ACHN (cell line): ENCODE data around the gene MGLL.

Experiments used
- DNase-seq: peaks from one replicate; pipeline ENCODE4 v3.0.0-alpha.2; 2015
- in situ Hi-C: cut with HindIII; loops from 2 replicates; pipeline ENCODE4 v1.10.0; 2017; ENCODE audit warnings: low sequenced_read_pairs, low pct_ligation_motif_present, low pct_unique_long_range_greater_than_20kb

The MGLL gene

DNA sequence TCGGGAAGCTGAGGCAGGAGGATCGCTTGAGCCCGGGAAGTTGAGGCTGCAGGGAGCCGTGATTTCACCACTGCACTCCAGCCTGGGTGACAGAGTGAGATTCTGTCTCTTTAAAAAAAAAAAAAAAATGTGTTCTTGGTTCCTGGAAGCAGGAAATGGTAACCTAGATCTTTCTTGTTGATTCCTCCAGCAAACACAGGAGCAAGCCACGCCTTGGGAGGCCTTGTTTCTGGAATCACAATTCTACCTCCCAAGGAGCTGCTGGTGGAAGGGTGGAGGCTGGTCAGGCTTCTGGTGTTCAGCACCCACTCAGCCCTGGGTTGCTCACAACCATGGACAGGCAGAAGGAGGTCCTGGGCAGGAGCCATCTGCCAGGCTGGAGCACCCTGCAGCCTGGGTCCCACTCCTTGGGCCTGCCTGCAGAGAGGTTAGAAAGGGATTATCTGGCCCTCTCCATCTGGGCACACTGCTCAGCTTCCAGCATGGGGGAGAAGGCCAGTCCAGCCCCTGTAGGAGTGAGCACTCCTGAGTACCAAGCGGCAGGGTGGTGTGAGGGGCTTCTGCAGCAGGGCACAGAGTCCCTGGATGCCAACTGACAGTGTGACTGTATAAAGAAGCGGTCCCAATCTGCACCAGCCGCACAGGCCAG, 84.0 kb downstream of the MGLL start:
- in situ Hi-C loops, result no loop called here
- peak; percentile 39 for DNase-seq

DNA sequence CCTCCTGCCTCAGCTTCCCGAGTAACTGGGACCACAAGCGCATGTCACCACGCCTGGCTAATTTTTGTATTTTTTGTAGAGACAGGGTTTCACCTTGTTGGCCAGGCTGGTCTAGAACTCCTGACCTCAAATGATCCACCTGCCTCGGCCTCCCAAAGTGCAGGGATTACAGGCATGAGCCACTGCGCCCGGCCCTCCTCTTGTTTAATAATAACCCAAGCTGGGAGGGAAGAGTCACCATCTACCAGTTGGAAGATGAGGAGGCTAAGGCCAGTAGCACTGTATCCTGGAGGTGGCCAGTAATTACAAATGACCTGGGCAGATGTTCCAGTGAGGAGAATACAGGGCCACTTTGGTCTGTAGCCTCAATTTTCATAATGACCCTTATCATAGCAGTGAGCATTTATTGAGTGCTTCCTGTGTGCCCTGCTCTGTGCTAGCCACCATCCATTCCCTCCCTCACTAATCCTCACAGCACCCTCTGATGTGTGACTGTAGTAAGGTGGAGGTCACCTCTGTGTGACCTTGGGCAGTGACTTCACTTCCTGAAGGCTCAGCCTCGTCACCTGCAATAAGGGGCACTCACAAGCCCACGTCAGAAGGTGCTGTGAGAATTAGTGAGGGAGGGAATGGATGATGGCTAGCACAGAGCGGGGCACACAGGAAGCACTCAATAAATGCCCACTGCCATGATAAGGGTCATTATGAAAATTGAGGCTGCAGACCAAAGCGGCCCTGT, 85.3 kb downstream of the MGLL start:
- in situ Hi-C loops, result no loop called here
- no peak for DNase-seq

DNA sequence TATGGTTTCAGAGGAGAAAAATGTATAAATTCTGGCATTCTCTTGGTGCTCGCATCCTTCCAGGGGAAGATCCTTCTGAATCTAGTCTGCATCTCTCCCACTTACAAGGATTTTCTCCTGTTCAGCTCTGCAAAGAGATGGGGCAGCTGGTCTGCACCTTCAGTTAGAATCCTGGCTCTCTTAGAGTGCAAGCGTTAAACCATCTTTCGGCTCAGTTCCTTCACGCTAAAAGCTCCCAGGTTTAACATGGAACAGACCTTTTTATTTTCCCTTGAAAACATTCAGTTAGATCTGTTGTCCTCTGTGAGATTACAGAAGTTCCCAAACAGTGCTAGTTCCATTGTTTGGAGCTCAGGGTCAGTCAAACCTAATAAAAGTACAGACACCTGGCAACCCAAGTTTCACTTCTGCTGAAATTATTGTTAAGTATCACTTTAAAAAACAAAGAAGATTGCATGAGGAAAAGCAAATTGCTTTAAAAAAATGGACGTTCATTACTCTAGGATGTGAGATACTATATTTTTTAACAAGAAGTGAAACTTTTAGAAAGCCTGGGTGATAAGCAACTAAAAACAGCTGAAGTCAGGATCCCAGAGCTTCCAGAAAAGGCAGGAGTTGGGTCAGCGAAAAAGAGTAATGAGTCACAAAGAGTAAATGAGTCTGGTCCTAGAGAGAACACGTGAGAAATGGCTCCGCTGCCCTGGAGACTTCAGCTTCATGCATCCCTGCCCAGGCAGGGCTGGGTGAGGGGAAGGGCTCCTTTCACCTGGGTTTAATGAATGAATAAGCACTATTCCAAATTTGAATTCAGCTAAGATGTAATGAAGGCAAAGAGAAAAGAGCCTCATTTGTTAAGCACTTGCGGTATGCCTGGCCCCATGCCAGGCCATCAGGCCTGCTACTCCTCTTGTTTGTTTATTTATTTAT, 86.3 kb downstream of the MGLL start:
- in situ Hi-C loops, result no loop called here
- DNase-seq, result peak; percentile 76

DNA sequence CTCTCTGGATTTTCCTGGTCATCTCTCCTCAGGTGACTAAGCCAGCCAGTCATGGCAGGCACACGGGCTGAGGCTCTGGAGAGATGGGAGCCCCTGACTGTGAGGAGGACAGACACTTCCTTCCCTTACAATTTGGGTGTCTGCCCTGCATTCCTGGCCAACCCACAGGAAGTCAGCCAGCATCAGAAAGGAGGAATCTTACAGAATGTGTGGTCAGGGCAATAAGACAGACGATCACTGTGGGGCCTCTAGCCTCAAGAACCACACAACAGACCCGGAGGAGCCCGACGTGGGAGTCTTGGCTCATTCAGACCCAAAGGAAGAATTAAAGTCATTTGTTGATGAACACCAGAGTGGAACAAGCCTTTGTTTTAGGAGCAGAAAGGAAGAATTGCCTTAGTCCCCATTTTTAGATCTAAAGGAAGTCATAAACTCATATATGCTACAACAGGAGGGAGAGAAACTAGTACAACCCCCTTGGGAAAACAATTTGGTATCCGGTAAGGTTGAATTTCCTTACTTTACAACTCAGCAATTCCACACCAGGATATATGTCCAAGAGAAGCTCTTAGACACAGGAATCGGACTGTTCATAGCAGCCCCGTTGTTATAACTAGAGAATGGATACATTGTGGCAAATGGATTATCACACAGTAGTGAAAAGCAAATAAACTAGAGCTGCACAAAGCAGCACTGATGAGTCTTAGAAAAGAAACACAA, 87.4 kb downstream of the MGLL start:
- peak; percentile 79 for DNase-seq
- in situ Hi-C loops, result no loop called here

DNA sequence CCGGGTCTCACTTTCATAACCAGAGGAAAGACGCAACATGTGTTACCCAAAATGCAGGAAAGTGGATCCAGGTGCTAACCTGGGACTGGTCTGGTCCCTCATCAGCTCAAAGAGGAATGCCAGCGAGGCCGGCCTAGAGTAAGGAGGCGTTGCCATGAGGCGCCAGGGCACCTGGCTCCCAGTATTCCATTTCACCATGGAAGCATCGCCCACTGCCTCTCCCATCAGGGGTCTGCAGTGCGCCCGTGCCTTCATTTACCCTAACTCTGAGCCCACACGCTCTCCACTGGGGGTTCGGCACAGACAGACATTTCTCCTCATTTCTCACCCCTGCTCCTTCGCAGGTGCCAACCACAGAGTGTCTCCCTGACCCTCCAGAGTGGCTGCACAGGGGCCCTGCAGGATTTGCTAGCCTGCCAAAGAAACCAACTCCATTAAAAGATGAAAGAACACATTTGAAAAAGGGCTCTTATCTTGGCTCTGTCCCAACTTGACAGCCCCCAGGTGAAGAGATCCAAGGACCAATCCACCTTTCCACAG, 88.1 kb downstream of the MGLL start:
- DNase-seq, result no peak
- in situ Hi-C loops, result no loop called here

DNA sequence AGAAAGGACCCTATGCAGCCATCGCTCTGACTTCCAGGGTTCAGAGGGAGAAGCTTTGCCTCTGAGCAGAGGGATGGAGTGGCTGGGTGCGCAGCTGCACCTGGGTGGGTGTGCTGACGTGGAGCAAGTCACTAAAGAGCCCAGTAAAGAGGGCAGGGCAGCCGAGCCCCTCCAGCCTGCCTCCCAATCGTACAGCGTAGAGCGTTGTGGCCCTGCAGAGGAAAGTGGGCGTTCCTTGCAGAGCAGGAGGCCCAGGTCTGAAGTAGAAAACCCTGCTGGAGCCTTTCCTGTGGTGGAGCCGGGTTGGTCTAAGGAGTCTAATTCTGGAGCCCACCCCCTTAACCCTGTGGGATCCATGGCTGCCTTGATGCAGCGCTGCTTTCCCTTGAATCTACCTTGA, 88.5 kb downstream of the MGLL start:
- DNase-seq, result no peak
- in situ Hi-C loops, result no loop called here

DNA sequence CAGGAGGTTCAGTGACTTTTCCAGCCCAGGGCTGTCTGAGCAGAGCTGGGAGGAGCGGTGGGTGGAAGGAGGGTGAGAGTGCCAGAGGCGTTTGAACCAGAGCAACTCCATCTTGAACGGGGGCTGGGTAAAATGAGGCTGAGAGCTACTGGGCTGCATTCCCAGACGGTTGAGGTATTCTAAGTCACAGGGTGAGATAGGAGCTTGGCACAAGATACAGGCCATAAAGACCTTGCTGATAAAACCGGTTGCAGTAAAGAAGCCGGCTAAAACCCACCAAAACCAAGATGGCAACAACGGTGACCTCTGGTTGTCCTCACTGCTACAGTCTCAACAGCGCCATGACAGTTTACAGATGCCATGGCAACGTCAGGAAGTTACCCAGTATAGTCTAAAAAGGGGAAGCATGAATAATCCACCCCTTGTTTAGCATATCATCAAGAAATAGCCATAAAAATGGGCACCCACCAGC, 89.4 kb downstream of the MGLL start:
- no peak for DNase-seq
- in situ Hi-C loops, result no loop called here

DNA sequence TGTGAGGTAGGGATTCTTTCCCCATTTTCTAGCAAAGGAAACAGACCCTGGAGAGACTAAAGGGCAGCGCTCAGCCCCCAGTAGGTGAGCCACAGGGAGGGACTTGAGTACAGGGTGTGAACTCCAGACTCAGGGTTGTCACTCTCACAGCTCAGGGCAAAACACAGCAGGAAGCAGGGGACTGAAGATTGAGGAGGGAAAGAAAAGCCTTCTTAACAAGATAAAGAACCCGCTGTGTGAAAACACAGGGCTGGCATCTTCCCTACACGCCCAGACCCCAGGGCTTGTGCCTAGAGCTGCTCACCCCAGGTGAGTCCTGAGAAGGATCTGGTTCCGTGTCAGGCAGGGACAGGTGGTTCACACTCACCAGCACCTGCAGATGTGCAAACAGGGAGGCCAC, 90.0 kb downstream of the MGLL start:
- in situ Hi-C loops, result no loop called here
- DNase-seq, result no peak

DNA sequence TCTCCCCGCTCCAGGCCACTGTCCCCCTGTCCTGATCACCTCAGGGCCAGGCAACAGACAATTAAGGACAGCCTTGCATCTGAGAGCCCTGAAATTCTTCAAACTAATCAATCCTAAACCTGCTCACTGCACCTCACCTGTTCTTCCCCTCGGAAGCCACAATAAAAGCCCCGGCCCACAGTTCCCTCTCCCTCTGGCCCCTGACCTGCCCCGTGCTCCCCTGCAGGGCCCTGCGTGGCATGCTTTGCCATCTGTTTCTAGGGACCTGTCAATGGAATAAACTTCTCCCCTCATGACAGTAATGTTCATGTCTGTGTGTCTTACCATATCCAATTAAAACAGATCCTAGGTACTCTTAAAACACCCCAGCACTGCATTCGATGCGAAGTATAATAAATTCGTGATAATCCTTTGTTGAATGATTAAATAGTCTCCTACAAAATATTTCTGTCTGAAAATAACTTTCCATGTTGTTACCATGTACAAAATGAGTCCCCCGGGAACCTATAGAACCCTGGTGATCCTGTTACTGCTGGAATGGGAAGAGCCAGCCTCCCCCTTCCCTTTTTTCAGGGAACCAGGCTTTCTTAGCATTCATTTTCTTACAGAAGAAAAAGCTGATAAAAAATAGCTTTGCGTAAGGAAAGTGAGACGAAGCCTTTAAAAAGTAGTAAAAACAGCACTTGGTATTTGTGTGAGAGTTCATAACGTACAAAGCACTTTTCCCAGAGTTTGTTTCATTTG, 90.6 kb downstream of the MGLL start:
- no peak for DNase-seq
- in situ Hi-C loops, result no loop called here

DNA sequence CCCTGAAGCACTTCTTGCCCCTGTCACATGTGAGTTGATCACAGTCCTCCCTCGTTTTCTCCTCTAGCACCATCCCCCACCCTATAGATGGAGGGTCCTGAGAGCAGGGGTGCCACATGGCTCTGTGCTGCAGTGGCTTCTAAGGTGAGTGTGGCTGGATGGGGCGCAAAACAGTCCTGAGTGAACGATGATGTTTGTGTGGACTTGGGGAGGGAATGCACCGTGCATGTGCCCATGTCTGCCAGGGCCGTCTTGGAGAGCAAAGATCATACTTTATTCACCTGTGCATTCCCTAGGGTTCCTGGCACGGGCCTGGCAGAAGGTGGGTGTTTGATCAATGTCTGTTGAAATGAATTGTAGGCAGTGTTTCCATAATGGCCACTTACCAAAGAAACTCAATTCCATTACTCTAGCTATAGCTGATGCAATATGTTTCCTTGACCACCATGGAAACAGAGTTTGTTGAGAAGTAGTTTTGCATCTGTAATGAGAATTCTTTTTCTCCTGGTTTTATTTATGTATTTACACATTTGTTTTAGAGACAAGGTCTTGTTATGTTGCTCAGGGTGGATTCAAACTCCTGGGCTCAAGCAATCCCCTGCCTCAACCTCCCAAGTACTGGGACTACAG, 91.5 kb downstream of the MGLL start:
- no peak for DNase-seq
- in situ Hi-C loops, result no loop called here

DNA sequence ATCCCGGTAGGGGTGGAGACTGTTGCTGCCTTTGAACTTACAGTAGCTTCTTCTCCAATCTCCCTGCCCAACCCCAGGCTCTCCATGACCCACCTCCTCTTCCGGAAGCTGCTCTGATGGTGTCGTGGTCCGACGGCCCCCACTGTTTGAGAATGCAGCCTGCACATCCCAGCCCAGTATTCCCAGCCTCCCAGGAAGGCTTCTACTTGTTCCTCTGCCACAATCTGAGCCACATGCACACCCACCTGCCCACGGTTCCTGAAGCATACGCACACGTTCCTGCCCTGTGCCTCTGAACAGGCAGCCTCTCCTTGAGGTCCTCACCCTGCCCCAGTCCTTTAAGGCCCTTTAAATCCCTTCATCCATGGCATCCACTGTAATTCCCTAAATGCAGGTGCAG, 92.1 kb downstream of the MGLL start:
- DNase-seq, result no peak
- in situ Hi-C loops, result no loop called here

DNA sequence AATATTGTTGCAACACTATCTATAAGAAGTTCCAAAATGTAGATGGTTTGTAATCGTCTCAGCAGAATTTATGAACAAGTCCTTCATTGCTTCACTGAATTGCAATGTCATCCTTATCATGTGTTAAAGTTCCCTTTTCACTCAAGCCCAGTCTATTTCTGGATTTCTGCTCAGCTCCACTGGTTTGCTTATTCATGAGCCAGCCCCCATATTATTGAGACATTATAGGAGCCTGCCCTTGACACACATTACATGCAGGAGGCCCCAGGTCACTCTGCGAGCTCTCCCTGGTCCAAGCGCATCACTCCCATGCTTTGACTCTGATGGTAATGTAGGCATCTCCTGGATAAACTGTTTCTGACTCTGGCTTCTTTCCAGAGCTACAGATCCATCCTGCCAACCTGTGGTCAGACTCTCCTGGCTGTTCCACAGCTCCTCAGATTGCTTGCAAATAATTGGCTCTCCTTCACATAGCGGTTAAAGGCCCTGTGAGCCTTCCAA, 92.7 kb downstream of the MGLL start:
- in situ Hi-C loops, result no loop called here

DNA sequence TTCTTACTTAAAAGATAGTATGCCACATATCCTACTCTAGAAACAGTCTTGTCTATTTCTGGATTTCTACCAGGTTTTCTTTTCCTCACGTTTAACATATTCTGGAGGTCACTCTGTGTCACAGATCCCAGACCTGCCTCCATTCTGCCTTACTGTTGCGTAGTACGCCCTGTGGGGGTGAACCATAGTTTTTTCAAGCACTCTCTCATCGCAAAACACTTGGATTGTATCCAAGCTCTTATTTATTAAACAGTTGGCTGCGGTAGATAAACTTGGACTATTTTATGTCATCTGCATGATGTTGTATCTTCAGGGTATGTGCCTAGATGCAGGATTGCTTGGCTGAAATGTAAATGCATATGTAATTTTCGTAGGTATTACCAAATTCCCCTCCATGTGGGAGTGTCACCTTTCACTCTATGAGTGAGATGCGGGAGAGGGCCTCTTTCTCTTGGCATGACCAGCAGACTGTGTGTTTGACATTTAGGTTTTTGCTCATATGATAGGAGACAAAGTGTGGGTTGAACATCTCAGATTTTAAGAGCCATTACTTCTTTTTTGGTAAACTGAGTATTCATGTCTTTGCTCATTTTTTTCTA, 93.8 kb downstream of the MGLL start:
- in situ Hi-C loops, result no loop called here

More for the DNA sequence above, 92.7 kb downstream of the MGLL start:
- DNase-seq, result no peak

DNA sequence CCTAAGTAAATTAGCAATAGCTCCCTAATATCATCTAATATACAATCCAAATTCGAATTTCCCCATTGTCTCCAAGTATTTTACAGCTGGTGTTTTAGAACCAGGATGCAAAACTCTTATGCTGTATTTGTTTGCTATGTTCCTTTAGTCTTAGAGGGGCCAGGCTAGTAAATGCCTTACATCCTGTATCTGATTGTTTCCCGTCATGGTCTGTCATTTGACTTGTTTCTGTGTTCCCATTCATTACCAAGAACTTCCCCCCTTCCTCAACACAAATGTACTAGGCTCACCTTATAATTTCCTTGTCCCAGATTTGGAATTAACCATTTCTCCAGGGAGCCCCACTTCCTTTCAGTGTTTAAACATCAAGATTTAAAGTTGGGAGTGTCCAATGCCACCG, 95.4 kb downstream of the MGLL start:
- DNase-seq, result no peak
- in situ Hi-C loops, result no loop called here

More for the DNA sequence above, 93.8 kb downstream of the MGLL start:
- DNase-seq, result no peak

DNA sequence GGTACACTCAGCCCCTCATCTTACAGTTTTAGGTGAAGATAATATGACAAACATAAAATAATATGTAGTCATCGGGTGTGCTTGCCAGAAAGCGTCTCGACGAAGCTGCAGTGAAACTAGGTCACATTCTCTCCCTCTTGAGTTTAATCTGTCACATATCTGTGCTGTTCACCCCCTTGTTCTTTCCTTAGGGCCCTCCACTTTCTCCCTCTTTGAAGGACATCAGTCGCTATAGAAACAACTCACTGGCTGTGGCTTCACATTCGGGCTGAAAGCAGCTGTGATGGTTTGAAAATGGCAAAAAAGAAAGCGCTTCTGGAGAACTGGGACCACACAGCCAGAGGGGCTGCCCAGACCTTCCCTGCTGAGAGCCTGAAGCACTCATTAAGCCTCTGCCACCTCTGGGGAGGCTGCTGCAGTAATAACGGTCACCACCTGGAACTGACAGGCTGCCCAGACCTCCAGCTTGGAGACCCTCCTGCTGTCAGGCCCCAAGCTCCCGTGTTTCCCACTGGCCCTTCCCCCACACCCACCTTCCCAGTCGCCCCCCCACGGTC, 99.2 kb downstream of the MGLL start:
- no peak for DNase-seq
- in situ Hi-C loops, result no loop called here

DNA sequence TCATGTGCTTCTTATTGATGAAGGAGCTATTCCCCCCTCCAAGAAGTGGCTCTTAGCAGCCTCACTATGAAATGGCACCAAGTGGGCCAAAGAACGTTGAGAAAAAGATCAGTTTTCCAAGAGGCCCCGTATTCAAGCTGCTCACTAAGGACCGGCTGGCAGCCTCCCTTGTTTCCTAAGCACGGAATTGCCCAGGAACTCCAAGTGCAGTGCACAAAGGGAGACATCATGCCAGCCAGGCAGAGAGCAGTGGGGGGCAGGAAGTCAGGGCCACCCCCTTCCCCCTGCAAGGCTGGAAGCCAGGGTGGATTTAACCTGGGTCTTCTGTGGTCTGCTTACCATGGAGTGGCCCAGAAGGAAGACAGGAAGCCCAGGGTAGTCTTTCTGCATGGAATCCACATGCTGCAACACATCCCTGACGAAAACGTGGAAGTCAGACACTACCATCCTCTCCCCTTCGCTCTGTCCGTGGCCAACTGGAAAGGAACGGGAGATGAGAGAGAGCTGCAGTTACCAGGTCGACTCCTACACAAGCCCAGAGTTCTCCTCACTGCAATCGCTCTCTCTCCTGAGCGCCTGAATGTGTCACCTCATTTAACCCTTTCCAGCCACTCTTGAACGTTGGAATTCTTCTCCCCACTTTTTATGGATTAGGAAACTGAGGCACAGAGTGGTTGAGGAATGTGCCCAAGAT, 100.1 kb downstream of the MGLL start:
- DNase-seq, result no peak

More for the DNA sequence above, 100.1 kb downstream of the MGLL start:
- in situ Hi-C loops, result no loop called here
